ENCODE measurements around the gene NKD2.

- TF ChIP-seq POLR2A (IDR thresholded peaks at IDR 0.05) (no peak), CTCF (IDR thresholded peaks at IDR 0.05) (no peak)
Observed at GRCh38 chr5:960551-960950, 48.1 kb upstream of the NKD2 start.

Data from testis (tissue), 2 donors.